NOMO-1 treated with DMSO at 0.1 percent for 48 hours (cell line): ENCODE measurements around the gene UBASH3B.

ENCODE experiments used
- DNase-seq: peaks from one replicate; lab custom pipeline; 2025; ENCODE audit not compliant: unreplicated experiment; lab: John Stamatoyannopoulos, UW

The UBASH3B gene

DNA sequence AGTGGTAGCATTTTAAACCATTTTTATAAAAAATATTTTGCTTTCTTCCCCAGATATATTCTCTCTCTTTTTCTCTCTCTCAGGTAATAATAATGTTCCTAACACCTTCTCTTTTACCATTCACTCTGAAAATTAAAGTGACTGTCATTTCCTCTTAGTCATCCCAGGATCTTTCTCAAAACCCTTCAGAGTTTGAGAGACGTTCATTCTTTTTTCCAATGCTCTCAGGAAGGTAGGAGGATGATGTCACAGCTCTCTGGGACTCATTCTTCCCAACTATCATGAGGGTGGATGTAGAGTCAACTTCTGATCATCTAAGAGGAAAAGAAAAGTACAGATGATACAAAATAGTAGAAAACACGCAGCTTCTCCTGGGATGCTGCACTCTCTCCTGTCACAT is 122.6 kb downstream of the UBASH3B start:
- DNase-seq, result no peak

GRCh38 chr11:122779047-122779629 is 123.6 kb downstream of the UBASH3B start:
- DNase-seq, result peak; percentile 5

DNA sequence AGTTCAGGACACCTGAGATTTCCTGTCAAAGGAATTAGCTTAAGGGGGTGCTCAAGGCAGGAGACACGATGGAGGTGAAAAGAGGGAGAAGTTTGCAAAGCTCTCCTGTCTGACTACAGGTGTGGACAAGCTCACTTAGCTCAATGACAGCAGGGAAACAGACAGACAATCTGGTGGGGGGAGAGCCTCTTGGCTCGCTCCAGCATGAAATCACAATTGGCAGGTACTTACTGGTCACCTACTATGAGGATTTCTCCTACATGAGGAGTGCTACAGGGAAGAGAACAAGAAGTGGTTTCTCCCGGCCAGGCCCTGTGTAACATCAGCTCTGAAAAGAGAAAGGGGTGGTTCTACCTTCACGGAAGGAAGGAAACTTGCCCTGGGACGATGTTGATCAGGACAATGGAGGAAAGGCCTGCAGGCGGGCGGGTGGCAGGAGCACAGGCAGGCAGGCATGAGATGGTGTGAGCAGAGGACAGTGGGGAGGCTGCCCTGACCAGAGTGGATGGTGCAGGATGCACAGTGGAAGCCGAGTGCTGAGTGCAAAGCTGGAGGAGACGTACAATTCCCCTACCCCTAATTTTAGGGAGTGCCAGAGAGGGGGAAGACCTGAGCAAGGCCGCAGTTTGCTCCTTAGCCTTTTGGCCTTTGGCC is 124.9 kb downstream of the UBASH3B start:
- no peak for DNase-seq

DNA sequence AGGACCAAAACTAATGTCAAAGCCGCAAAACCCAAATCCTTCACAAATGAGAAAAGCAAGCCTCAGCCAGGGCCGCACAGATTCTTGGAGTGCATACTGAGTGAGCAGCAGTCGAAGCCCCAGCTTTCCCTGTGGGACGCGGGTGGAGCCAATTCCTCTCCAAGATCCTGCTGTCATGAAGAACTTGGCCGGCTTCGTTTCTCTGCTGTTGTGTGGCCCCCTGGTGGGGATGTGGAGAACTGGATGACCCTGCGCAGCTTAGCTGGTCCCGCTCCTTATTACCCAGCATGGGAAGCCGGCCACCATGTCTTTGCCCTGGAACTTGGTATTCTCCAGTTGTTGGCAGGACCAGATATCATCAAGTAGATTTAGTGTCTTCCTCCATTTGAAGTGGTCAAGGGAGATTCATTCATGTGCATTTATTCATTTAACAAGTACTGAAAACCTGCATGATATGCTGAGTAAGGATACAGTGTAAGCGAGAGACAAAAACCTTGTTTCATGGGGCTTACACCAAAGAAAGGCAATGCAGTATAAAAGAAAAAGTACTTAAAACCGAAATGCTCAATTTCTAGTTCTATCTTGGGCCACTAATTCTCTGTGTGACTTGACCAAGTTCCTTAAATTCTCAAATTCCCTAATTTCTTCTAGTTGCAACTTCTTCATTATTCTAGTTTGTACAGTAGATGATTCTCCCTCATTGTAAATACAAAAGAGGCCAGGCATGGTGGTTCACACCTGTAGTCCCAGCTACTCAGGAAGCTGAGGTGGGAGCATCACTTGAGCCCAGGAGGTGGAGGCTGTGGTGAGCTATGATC is 126.1 kb downstream of the UBASH3B start:
- DNase-seq, result peak; percentile 43

DNA sequence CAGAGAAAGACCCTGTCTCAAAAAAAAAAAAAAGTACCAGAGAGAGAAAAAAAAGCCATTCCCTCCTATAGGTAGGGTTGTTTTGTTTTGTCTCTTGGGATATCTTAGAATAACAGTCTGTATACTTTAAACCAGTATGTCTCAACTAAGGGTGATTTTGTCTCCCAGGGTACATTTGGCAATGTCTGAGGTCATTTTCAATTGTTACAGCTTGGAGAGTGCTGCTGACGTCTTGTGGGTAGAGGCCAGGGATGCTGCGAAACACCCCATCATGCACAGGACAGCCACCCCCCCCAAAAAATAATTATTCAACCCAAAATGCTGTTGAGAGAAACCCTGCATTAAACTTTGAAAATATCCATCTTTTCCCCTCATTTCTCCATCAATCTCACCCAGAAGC is 126.7 kb downstream of the UBASH3B start:
- DNase-seq, result no peak

DNA sequence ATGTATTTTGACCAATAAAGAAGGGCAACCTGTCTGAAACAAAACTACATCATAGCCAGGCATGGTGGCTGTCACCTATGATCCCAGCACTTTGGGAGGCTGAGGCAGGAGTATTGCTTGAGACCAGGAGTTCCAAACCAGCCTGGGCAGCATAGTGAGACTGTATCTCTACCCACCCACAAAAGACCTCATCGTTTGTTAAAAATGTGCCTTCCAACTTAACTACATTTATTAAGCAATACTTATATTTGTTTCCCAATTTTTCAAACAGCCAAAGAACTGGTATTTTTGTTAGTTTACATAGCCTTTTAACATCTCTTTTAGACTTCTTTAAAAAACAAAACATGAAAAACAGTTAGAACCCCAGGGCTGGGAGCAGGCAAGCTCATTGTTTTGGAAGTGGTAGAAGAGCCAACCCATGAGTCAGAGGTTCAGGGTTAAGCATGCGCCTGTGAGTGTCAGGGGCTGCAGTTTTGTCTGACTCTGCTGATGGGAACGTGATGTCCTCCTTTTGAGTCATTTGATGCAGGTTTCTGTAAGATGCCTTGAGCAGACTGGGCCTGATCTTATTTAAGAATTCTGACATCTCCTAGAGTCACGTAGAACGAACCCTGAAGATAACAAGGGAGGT is 128.9 kb downstream of the UBASH3B start:
- DNase-seq, result no peak

GRCh38 chr11:122785031-122785541 is 129.6 kb downstream of the UBASH3B start:
- DNase-seq, result no peak

- DNase-seq, result no peak
Measured at GRCh38 chr11:122786896-122787295, 131.4 kb downstream of the UBASH3B start.

DNA sequence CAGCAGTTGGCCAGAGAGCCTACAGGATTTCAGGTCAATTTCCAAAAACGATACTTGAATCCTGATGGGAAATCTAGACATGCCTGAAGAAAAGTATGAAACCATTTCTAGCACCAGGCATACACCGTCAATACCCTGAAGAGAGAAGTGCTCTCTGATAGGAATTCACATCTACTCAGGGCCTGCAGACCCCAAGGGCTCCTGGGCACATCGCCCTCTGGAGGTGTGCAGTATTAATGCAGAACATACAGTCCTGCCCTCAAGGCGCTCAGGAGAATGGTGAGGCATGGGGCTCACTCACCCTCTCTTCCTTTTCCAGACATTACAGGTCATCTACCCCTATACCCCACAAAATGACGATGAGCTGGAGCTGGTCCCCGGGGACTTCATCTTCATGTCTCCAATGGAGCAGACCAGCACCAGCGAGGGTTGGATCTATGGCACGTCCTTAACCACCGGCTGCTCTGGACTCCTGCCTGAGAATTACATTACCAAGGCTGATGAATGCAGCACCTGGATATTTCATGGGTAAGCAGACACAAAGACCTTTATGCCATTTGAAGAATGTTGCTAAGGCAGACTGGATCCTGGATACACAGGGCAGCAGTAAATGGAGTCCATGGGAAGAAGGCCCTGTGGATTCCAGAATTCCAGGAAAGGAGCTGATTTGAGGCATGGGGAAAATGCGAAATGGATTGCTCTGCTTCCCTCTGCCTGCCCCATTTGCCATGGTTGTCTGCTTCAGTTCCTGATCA is 133.4 kb downstream of the UBASH3B start:
- no peak for DNase-seq

DNA sequence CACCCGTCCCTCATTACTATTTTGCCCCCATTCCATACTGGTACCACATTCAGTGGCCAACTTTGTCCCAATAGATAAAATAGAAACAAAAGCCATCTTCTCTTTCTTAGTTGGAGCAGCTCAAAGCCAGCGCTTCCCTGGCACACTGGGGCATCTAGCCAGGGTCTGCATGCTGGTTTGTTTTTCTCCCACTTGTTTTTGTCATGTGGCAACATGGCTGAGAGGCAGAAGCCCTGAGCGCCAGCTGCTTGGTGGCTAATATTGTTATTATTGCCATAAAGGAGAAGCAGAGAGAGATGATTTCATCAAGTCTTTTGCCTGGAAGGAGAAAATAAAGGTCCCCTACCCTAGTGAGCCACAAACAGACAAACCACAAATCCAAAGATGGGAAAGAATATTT is 134.4 kb downstream of the UBASH3B start:
- DNase-seq, result no peak

GRCh38 chr11:122791411-122791810 is 135.9 kb downstream of the UBASH3B start:
- DNase-seq, result no peak

- DNase-seq, result no peak
Measured at GRCh38 chr11:122791836-122792235, 136.3 kb downstream of the UBASH3B start.

DNA sequence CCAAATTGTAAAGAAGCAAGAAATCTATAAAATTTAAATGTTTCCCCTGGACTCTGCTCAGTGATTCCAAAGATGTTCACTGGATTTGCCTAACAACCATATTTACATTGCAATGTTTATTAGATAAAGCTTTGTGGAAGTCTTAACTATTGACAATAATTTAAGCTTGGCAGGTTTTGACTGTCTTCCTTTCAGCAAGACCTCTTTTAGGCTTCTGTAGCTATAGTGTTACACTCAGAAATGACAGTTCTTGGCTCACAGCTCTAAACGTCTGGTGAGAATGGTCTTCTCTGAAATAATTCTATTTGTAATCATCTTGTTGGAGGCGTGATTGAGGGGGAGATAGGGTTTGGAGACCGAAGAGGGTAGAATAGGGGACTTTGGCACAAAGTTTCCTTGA is 138.0 kb downstream of the UBASH3B start:
- DNase-seq, result no peak

- DNase-seq, result no peak
Measured at GRCh38 chr11:122795307-122795706, 139.8 kb downstream of the UBASH3B start.

DNA sequence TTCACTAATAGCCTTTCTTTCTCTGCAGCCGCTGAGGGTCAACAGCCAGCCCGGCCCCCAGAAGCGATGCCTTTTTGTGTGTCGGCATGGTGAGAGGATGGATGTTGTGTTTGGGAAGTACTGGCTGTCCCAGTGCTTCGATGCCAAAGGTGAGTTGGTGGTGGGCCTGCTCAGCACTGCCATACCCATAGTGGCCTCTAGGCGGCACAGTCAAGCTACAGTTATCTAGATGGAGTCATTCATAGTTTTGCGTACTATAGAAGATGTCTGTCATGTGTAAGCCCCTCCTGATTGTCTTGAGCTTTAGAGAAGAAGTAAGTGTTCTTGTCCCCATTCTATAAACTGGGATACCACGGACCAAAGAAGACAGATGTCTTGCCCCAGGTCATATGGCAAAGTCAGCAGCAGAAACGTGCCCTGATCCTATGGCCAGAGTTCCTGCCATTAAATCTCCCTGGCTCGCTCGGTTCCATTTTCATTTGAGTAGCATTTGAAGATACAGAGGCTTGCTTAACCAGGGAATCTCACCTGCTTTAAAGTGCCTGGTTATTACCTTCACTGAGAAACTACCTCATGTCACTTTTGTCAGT is 140.7 kb downstream of the UBASH3B start:
- peak; percentile 5 for DNase-seq

- DNase-seq, result no peak
Measured at GRCh38 chr11:122797651-122798050, 142.1 kb downstream of the UBASH3B start.

DNA sequence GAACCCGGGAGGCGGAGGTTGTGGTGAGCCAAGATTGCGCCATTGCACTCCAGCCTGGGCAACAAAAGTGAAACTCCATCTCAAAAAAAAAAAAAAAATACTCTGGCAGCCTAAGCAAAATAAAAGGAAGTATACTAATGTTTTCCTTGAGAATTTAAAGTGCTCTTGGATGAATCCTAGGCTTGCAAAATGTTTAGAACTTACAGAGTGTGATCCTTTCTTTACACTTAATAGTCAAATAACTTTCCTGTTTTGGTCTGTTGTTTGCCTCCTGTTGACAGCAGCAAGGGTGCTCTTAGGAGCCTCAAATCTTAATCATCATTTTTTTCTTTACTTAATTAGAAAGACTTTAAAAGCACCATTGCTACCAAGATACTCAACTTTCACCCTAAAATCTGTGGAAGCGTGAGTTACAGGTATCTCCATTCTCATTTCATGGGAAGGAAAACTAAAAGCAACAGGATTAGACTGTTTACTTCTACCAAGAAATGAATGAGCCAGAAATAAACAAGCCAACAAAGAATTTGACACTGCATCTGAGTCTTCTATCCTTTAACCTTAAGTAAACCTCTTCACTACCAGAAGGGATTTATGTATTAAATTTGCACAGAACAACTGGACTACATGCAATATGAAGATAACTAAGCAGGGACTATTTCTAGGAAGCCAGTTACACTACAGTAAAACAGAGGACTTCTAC is 144.0 kb downstream of the UBASH3B start:
- peak; percentile 8 for DNase-seq

GRCh38 chr11:122802876-122803275 is 147.4 kb downstream of the UBASH3B start:
- DNase-seq, result no peak

DNA sequence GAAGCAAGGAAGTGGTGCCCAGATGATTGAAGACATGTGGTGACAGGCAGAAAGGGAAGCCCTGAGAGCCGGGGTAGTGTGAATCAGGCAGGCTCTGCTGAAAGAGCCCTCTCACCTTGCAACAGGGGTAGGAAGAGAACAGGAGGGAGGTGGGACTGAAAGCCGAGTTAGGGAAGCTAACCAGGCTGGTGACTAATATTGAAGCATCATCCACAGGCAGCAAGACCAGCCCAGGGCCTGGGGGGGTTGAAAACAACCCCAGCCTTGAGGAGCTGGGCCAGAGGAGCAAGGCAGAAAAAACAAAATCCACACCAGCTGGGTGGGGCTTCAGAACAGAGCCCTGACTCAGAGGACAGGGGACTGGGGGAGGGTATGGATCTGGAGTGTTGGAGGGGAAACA is 147.8 kb downstream of the UBASH3B start:
- DNase-seq, result no peak

DNA sequence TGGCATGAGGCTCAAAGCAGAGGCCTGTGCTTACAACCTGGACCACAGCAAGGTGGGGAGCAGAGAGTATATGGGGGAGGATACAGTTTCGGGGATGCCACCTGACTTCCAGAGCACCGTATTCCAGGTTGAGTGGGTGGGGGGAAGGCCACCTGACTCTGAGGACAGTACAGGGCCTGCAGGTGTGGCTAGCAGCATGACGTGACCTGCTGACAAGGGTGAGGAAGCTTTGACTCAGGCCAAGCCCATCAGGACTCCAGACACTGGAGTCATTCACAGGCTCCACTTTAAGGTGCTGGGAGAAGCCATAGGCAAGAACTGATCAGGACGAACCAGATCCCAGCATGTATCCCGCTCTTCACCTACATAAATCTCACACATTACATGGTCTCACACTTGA is 148.2 kb downstream of the UBASH3B start:
- DNase-seq, result no peak
